ENCODE measurements around the gene UGT3A1.

DNA sequence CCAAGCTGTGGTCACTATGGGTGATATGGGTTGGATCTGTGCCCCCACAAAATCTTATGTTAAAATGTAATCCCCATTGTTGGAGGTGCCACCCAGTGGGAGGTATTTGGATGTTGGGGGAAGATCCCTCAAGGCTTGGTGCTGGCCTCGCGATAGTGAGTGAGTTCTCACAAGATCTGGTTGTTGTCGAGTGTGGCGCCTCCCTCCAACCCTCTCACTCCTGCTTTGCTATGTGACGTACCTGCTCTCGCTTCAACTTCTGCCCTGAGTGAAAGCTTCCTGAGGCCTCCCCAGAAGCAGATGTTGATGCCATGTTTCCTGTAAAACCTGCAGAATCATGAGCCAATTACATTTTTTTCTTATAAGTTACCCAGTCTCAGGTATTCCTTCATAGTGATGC lies 40.0 kb upstream of the UGT3A1 start:
- TF ChIP-seq, protein P1, sequence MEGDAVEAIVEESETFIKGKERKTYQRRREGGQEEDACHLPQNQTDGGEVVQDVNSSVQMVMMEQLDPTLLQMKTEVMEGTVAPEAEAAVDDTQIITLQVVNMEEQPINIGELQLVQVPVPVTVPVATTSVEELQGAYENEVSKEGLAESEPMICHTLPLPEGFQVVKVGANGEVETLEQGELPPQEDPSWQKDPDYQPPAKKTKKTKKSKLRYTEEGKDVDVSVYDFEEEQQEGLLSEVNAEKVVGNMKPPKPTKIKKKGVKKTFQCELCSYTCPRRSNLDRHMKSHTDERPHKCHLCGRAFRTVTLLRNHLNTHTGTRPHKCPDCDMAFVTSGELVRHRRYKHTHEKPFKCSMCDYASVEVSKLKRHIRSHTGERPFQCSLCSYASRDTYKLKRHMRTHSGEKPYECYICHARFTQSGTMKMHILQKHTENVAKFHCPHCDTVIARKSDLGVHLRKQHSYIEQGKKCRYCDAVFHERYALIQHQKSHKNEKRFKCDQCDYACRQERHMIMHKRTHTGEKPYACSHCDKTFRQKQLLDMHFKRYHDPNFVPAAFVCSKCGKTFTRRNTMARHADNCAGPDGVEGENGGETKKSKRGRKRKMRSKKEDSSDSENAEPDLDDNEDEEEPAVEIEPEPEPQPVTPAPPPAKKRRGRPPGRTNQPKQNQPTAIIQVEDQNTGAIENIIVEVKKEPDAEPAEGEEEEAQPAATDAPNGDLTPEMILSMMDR (IDR thresholded peaks at IDR 0.05) = no peak
- no peak for TF ChIP-seq POLR2A (IDR thresholded peaks at IDR 0.05)
